Inflammatory macrophage treated with lipopolysaccharide for 4 hours (primary cell): Measurements from ENCODE around the gene TMEM18.

Source experiments
- DNase-seq: peaks from one replicate; pipeline ENCODE4 v3.0.0-alpha.2; 2020

TMEM18 gene

DNA sequence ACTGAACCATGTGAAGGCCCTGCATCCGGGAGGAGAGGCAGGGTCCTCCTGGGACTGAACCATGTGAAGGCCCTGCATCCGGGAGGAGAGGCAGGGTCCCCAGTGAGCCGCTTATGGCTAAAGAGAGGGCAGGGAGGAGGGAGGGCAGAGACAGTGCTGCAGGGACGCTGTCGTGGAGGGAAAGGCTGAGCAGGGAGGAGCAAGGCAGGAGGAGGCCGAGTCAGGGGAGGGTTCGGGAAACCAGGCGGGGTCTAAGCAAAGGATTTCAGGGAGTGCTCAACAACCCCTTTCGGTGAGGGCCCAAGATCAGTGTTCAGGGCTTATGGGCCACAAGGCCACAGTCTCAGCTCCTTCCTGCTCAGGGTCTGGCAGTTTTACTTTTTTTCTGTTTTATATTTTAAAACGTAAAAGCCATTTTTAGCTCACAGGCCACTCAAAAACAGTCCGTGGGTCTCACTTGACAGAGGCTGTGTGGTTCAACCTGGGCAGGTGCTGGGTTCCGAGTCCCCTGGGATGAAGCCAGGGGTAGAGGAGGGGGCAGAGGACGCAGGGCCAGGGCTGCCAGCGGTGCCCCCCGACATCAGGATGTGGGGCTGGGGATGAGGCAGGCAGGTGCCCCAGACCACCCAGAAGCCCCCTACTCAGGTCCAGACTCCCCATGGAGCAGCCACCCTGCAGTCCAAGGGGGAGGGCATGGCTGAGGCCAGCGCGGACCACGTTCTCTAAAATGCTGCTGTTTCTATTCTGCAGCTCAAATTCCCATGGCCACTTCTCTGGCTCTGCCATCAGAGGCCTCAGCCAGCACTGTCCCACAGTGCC is 5.2 kb downstream of the TMEM18 start:
- no peak for DNase-seq

DNA sequence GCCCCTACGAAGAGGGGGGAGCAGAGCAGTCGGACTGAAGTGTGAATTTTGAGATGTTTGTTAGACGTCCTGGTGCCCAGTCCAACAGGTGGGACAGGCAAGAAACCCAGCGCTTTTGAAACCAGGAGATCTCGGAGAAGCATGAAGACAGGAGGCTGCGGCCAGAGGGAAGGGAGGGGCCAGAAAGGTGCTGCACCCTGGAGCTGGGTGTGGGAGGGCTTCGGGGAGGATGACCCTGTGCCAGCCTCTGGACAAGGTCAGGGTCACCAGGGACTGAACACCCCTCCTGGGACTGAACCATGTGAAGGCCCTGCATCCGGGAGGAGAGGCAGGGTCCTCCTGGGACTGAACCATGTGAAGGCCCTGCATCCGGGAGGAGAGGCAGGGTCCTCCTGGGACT is 6.1 kb downstream of the TMEM18 start:
- no peak for DNase-seq

DNA sequence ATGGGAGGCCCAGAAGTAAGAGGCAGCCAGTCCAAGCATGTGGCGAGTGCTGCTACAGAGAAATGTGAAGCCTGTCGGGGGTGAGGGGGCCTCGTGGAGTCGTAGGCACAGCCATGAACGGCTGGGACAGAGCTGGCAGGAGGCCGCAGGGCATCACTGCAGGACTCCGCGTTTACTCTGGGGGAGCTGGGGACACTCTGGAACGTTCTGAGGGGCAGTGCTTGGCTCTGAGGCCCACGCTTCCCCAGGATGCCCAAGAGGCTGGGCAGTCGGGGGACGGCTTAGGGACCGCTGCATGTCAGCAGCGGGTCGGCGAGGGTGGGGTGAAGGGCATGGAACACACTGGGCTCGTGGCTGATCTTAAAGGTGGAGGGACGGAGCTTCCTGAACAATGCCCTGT is 6.6 kb downstream of the TMEM18 start:
- DNase-seq: no peak

DNA sequence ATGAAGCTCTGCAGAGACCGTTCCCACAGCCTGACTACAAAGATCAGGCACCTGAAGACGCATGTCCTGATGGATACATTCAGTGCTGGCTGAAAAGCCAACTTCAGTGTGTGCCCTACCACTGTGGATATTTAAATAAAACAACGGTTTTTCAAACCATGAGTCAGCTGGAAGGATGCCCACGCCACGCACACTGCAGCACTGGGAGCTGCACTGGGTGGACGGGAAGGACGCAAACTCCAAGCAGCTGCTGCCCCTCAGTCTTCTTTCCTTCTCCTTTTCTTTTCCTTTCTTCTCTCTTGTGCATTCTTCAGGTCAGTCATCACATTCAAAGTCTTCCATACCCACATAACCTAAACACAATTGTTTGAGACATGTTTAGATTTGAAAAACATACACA is 7.9 kb downstream of the TMEM18 start:
- DNase-seq: no peak

DNA sequence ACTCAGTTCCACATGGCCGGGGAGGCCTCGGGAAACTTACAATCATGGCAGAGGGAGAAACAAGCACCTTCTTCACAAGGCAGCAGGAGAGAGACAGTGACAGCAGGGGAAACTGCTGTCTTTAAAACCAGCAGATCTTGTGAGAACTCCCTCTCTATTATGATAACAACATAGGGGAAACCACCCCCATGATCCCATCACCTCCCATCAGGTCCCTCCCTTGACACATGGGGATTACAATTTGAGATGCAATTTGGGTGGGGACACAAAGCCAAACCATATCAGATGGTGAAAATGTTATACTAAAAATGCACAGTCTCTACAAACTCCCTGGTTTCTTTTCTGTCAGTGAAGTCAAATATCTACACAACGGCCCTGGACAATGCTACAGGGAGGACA is 9.2 kb downstream of the TMEM18 start:
- no peak for DNase-seq

DNA sequence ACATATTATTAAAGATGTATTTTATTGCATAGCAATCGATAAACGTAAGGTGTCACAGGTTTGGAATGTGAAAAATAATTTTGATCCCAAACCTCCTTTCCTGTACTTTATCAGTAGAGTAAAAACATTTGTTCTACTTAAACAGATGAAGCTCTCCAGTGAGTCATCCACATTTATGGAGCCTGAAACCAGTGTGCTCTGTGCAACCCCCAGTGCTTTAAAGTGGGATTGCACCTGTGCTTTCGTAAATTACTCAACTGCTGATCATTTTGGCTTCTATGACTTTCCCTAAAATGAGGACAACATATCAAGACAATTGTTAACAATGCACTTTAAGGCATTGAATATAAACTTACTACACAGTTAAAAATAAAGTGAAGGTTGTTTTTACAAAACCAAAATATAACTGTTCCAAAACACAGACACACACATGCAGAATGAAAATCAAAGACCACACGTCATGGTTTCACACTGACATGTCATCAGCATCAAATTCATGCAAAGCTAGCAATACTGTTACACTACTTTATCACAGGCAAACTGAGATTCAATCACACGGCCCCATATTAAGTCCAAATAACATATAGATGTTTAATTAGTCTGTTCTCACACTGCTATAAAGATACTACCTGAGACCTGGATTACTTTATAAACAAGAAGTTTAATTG is 9.7 kb downstream of the TMEM18 start:
- peak; percentile 6 for DNase-seq

DNA sequence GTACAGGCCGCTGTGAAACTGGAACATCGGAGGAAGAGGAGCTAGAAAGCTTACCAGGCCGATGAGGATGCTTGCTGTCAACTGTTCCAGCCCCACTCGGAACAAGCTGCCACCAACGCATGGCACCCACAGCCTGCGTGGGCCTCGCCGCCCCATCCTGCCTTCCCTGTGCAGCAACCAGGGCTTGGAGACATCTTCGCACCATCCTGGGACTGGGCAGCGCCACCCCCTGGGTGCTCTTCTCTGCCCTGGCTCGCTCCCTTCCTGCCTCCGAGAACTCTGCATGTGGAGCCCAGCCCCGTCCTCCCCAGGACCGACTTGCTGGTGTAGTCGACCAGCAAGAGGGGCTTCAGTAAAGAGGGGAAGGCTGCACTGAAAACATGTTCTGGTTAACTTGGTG is 10.8 kb downstream of the TMEM18 start:
- DNase-seq: no peak

DNA sequence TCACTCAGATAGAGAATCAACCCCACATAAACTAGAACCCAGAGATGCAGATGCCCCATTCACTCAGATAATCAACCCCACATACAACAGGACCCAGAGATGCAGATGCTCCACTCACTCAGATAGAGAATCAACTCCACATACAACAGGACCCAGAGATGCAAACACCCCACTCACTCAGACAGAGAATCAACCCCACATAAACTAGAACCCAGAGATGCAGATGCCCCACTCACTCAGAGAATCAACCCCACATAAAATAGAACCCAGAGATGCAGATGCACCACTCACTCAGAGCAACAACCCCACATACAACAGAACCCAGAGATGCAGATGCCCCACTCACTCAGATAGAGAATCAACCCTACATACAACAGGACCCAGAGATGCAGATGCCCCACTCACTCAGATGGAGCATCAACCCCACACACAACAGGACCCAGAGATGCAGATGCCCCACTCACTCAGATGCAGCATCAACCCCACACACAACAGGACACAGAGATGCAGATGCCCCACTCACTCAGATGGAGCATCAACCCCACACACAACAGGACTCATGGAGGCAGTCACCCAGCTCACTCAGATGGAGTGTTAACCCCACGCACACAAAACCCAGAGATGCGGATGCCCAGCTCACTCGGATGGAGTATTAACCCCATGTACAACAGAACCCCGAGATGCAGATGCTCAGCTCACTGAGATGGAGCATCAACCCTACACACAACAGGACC is 11.7 kb downstream of the TMEM18 start:
- DNase-seq: no peak

DNA sequence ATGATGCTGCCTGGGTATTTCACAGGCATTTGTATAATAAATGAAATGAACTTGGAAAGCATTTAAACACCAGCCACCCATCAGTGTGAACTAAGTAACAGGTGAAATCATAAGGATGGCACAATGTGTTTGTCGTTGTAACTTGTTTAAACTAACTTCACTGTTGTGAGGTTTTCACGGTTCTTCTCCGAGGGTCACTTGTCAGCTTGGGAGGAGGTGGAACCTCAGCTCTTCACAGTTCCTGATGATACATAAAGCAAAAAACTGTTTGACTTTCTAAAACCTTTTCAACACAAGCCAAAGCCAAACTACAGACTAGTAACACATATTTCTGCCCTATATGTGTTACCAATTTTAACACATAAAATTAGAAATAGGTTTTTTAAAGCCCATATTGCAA is 13.1 kb downstream of the TMEM18 start:
- no peak for DNase-seq

DNA sequence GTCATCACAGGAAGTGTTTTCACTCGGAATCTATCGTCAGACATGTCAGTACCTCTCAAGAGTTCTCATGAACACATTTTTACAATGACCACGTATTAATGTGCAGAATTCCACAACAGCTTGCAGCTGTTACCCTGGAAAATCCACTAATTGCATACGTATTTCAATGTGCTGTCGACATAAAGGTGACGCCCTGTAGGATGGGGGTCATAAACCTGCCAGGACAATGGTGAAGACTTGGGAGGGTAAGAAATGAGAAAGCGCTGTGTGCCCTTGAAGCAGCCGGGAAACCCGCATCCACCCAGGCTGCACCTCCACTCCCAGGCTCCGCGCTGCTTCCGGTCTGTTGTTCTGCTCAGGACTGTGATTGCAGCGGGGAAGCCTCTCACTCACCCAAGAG is 14.0 kb downstream of the TMEM18 start:
- no peak for DNase-seq

DNA sequence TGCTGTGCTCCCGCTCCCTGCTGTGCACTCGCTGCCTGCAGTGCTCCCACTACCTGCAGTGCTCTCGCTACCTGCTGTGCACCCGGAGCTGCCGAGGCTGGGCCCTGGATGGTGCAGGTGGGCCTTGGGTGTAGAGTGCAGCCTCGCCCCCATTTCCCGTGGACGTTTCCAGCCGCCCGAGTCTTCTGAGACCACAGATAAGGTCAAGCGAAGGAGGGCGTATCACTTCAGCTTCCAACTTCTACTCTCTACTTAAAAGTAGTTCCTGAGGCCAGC is 15.9 kb downstream of the TMEM18 start:
- no peak for DNase-seq

DNA sequence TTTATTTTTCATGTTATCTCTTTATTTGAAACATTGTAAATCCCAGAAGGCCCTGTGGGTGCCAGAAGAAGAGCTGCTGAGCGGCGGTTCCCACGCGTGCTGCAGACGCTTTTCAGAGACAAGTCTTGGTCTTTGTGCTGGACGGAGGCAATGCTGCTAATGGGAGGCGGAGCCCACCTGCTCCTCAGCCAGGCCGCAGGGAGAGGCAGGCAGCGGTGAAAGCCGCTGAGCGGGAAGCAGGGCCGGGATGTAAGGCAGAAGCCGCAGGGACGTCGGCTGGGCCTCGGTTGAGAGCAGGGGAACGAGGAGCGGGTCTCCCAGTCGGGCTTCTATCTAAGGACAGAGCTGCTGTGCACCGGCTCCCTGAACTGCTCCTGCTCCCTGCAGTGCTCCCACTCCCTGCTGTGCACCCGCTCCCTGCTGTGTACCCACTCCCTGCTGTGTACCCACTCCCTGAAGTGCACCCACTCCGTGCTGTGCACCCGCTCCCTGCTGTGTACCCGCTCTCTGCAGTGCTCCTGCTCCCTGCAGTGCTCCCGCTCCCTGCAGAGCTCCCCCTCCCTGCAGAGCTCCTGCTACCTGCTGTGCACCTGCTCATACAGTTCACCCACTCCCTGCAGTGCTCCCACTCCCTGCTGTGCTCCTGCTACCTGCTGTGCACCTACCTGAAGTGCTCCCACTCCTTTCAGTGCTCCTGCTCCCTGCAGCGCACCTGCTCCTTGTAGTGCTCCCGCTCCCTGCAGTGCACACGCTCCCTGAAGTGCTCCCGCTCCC is 16.4 kb downstream of the TMEM18 start:
- no peak for DNase-seq

DNA sequence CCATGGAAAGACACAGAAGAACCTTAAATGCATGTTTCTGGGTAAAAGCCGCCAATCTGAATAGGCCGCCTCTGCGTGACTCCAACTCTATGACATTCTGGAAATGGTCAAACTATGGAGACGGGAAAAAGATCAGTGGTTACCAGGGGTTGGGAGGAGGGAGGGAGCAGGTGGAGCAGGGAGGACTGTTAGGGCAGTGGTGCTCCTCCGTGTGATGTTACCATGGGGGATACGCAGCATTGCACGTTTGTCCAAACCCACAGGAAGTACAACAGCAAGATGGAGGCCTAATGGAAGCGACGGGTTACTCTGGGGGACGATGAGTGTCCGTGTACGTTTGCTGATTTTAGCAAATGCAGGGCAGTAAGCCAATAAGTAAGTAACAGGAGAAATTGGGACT is 17.2 kb downstream of the TMEM18 start:
- no peak for DNase-seq

DNA sequence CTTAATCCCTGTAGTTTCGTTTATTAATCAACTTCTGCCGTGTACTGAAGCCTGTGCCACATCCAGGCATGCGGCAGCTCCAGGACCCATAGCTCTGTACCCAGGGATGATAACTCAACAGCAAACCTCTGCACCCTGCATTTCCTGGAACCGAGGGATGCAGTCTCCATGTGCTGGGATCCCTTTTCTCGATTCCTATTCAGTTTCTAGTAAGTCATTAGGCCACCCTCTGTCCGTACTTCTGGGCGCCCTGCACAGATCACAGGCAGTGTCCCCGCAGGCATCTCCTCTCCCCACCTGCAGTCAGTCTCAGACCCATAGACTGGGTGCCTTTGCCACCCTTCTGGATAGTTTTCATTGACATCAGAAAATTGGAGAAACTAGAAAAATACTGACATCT is 18.8 kb downstream of the TMEM18 start:
- no peak for DNase-seq

DNA sequence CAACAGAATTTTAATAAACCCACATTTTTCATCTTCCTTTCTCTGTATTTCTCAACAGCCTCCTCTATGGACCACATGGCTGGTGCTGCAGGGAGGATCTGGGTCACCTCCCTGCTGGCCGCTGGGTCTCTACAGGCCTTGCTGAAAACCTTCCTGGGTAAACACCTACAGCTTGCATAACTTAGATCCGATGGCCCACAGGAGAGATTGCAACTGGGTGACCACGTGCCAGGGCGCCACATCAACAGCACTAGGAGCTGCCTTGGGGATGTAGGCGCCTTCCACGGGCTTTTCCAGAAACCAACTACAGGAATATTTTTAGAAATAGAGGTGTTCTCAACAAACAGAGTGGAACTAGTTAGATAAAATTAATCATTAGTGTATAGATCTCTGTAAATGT is 19.4 kb downstream of the TMEM18 start:
- no peak for DNase-seq

DNA sequence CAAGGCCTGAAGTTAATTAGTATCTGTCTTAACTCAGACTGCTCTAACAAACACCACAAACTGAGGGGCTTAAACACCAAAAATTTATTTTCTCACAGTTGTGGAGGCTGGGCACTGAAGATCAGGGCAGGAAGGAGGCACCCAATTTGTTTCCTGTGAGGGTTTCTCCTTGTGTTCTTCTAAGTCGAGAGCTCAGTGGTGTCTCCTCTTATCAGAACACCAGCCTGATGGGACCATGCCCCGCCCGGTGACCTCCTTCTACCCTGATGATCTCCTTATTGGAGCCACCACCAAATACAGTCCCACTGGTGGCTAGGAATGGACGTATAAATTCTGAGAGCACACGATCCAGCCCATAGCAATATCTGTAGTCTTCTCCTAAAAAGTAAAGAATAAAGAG is 20.5 kb downstream of the TMEM18 start:
- DNase-seq: no peak

DNA sequence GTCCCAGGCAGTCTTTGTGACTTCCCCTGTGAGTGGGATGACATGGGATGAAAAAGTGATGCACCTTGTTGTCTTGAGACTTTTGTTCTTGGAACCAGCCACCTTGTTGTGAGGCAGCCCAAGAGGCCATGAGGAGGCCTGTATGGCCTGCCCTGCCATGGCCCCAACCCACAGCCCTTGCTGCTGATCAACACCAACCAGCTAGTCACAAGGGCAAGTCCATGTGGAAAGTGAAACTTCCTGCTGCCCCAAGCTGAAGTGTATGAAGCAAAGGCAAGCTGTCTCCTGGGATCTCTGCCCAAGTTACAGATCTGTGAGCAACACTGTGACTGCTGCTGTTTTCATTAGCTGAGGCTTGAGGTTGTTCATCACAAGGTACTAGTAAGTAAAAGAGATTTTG is 21.6 kb downstream of the TMEM18 start:
- DNase-seq: peak; percentile 26

DNA sequence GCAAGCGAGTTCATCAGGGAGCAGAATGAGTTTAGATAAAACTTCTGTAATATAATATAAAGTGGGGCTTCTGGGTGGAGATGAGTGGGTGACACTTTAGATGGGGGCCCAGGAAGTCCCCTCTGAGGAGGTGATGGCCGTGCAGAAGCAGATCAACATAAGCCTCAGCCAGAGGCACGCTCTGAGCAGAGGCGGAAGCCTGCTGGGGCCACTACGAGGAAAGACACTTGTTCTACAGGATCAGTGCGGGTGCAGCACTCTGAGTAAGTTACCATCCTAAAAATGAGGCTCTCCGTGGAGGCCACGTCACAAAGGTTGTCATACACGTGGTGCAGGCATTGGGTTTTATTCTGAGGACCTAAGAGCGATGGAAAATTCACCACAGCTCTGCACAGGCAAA is 22.3 kb downstream of the TMEM18 start:
- no peak for DNase-seq

DNA sequence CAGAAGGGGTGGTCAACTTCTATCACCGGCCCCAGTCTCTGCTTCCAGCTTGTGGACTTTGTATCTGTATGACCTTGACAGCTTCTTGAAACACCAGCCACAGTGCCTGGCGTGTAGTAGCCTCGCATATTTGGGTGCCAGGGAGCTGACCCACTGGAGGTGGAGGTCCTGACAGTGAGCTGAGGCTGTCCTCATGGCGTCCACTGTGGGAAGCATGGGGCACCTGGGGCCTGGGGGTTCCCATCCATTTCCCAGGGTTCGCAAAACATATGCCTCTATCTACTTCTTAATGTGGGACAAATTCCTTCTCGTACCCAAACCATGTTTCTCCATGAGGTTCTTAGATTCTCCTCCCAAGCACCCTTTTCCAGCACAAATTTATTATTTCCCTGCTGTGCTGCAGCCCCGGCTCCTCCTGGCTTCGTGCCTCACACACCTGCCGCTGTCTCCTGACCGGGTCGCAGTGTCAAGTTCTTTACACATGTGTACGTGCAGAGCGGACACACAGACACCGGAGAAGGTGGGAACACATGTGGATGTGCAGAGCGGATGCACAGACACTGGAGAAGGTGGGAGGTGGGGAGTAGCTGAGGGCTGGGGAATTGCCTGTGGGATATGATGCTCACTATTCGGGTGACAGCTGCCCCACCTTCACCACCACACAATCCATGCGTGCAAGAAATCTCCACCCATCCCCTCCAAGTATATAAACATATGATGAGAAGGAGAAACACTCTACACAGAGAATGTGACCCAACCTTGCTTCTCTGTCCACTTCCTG is 23.4 kb downstream of the TMEM18 start:
- no peak for DNase-seq

DNA sequence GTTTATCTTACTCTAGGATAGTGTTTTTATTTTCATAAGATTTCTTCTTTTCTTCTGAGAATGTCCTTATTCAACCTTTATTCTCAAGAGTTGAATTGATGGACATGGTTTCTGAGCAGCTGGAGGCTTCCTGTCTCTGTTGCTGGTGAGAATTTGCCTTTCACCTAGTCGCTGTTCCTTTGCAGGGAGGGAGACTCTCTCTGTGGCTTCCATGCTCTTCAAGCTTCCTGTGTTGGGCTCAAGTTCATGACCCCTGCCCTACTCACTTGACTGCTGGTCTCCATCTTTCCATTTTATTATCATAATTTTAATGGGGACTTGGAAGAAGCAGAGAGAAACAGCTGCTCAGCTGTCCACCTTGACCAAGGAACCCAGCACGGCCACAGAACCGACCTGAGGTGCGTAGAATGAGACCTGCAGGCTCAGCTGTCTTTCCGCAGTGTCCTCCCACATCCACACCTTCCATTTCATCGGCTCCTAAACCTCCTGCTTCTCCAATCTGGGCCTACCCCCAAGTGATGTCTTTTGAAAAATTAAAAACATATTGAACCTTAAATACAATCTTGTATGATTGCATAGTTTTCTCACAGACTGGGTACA is 24.2 kb downstream of the TMEM18 start:
- DNase-seq: no peak

DNA sequence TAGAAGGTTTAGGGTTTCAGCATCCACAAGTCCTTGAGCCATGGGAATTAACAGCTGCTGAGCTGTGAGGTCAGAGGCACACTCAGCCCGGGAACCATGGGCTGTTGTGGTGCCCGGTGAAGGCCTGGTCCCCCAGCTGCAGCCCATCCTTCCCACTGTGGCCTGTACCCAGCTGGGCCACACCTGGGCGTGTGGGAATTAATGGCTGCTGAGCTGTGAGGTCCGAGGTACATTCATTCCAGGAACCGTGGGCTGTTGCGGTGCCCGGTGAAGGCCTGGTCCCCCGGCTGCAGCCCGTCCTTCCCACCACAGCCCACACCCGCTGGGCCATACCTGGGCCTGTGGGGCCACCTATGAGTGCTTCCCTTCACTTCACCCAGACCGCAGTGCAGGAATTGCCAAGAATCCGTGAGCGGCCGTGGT is 25.2 kb downstream of the TMEM18 start:
- no peak for DNase-seq
